ENCODE data around the gene METRN.
"Not testable (repeated sequence)": the region's sequence is repeated elsewhere in the genome, so short reads cannot be mapped to it uniquely, and the experiment has no call there.

Gene METRN

DNA sequence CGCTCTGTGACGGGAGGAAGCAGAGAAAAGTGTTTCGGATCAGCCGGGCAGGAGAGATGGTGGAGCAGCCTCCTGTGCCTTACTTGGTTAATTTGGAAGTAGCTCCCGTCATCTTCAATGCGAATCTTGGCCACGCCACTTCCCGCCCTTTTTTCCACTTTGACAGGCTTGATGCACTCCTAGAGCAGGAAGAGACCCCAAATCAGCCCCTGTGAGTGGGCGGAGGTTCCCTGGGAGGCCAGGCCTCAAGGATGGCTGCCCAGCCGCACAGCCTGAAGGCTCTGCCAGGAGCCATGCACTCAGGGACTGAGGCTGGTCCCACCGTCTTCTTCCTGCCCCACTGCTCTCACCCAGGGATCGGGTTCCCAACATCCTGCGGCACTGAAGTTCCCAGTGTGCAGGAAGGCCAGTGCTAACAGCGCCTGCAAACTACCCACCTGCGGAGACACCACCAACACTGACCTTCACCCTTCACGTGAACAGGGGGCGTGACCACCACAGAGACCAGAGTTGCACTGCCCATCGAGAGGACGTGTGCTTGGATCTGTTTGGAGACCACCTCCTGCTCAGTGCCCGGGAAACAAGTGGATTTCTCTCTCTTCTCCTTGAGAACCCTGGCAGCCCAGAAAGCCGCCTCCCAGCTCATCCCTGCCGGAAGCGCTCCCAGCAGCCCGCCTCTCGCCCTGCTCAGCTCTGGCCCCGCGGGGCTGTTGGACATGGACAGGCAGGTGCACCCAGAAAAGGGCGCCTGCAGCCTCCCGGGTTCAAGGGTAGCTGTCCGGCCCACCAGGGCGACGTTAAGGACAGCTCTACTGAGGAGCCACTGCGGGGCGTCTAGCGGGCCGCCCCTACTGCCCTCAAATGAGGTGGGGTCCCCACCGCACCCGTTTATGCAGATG is 24.9 kb downstream of the METRN start:
- DNase-seq, result no peak

DNA sequence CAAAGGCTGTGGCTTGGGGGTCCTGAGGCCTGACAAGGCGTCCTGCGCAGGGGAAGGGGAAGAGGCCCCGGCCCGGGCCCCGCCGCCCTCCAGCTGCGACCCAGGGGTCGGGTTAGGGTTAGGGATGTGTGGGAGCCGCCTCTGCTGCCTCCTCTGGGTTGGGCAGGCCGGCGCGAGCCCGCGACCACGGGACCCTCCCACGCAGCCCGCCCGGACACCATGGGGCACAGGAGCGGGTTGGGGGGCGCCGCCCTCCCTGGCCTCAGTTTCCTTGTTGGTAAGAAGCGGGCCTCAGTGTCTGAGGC is 25.5 kb downstream of the METRN start:
- no peak for DNase-seq

DNA sequence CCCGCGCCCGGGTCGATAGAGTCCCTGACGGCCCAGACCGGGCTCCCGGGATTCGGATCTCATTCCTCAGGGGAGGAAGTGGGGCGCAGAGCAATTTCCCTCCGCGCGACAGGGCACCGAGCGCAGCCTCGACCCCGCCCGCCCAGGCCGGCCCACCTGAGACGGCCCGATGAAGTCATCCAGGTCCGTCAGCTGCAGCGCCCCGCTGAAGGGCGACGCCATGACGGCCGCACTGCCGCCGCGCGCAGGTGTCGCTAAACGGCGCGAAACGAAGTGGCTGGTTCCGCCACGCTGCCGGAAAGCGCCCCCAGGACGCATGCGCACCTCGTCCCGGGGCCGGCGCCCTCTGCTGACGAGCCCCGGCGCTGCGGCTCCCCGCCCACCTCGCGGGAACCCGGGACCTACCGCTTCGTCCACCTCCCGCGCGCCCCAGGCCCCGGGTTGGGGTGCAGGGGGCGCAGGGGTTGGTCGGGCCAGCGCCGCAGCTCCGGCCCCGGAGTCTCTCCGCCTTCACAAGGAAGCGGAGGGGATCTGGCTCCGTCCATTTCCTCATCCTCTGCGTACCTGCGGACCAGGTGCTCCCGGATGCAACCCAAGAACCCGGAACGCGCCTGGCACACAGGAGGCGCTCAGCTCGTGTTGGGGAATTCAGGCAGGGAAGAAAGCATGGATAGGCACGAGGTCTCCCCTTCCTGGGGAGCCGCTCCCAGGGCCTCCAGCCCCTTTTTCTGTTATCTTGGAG is 26.0 kb downstream of the METRN start, which contains the start of gene CIAO3:
CIAO3 (minus strand) TSS at position 234 of the 742 bp plus-strand sequence; CDS start at position 222, 12 bp downstream.
- peak; percentile 97 for DNase-seq

DNA sequence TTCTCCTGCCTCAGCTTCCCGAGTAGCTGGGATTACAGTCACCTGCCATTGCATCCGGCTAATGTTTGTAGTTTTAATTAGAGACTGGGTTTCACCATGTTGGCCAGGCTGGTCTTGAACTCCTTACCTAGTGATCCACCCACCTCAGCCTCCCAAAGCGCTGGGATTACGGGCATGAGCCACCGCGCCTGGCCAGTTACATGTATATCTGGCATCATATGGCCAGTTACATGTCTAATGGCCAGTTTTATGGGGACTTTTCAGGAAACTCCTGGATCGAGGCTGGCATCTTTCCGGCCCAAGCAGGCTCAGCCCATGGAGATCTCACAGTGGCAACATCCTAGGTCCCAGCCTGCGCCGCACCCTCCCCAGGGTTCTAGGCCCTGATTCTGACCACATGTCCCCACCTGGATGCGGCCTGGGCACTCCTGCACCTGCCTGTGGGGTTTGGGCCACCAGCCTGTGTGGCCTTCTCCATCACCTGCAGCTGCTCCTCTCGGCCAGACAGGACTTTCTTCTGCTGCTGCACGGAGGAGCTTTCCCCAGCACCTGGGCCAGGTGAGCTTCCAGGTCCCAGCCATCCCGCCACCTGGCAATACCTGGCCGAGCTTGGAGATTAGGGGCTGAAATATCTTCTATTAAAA is 27.2 kb downstream of the METRN start:
- DNase-seq, result no peak

DNA sequence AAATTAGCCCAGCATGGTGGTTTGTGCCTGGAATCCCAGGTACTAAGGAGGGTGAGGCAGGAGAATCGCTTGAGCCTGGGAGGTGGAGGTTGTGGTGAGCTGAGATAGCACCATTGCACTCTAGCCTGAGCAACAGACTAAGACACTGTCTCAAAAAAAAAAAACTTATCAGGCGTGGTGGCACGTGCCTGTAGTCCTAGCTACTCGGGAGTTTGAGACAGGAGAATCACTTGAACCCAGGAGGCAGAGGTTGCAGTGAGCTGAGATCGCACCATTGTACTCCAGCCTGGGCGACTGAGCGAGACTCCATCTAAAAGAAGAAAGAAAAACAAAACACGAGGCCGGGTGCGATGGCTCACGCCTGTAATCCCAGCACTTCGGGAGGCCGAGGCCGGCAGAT is 28.0 kb downstream of the METRN start:
- not testable (repeated sequence) for DNase-seq

DNA sequence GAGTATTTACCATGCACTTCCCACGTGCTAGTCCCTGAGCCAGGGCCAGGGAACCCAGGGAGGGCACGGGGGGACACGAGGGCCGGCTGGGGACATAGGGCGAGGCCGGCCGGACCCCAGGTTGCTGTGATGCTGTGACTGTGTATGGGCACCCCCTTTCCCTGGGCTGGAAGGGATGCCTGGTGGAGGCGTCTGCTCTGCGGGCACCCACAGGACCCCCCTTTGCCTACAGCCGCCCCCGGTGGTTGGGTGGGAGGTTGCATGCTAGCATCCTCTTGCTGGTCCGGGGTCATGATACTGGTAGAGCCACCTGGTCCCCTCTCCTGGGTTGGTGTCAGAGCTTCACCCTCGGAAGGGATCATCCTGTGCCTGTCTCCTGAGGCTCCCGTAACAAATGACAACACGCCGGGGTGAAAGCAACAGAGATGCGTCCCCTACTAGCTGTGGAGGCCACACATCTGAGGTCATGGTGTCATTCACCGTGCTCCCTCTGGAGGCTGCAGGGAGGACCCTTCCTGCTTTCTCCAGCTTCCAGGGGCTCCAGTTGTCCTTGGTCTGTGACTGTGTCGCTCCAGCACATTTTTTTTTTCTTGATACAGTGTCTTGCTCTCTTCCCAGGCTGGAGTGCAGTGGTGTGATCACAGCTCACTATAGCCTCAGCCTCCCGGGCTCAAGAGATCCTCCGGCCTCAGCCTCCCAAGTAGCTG is 29.0 kb downstream of the METRN start:
- no peak for DNase-seq

DNA sequence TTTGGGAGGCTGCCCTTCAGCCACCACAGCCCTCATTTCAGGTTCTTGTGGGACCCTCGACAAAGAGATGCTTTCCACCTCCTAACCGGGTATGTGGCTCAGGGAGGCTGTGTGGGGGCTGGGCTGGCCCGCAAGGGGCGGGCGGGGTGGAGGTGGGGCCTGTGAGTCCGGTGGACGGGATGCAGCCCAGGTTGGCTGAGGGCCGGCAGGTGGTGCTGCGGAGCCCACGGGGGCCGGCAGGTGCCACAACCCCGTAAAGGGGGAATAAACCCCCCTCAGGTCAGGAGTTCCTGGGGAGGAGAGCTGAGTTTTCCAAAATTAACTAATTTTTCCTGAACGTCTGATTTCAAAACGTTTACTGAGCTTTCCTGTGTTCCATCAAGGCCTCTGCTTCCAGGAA is 30.8 kb downstream of the METRN start:
- no peak for DNase-seq

DNA sequence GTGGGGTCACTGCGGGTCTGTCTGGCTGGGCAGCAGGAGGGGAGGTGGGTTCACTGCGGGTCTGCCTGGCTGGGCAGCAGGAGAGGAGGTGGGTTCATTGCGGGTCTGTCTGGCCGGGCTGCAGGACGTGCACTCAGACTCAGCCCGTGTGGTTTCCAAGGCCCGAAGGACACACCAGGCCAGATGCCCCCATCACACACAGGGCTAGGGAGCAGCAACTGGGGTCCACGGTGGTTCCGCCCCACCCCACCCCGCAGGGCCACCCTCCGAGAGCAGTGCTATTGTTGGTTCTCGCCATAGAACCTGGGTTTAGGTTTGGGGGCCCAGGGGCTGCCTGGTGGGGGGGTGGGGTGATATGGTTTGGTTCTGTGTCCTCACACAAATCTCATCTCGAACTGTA is 31.7 kb downstream of the METRN start:
- DNase-seq, result no peak

DNA sequence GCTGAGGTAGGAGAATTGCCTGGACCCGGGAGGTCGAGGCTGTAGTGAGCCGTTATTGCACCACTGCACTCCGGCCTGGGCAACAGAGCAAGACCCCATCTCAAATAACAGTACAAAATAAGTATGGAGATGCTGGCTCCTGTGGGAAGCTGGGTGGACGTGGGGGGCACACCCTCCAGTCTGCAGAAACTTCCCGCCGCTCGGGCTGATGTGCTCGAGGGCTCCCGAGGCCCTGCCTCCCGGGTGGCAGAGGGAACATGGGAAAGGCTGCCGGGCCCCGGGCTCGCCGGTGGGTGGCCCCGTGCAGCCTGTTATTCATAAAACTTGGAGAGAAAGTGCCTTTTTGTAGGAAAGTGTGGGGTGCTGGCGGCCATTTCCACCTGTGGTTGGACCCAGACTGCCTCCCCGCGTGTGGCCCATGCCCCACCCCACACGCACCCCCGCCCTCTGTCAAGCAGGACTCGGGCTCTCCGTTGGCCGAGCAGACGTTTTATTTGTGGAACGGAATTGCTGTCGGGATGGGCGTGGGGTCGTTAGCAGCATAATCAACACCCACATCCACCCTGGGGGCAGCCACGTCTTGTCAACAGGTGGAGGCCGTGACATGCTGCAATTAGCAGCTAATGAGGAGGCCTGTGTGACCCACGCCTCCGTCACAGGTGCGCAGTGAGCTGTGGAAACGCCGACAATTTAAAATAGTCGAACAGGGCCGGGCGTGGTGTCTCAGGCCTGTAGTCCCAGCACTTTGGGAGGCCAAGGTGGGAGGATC is 33.2 kb downstream of the METRN start:
- no peak for DNase-seq

DNA sequence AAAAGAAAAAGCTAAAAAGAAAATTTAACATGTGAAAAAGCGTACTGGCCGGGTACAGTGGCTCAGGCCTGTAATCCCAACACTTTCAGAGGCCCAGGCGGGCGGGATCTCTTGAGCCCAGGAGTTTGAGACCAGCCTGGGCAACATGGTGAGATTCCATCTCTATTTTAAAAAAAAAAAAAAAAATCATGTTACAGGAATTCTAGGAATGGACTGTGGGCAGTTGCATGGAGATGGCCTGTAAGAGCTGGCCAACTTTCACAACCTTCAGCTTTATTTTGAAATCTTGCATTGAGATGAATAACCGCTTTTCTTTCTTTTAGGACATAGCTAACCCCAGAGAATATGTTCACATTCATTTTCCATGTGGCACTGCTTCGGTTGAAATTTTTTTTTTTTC is 34.1 kb downstream of the METRN start:
- no peak for DNase-seq

DNA sequence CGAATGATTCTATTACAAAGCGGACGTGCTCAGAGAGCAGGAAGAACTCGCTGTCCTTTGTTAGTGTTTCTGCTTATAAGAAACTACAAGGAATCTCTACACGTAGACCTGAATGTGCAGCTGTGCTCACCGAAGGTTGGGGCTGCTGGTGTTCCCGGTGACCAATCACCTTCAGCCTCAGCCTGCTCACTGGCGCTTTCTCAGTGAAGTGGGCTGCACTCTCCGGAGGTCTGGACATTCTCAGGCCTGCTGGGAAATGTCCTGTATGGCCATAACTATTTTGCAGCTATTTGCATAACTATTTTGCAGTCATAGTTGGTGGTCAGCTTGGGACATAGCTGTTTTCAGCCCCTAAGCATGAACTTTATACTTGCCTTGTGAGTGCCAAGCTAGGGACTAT is 35.6 kb downstream of the METRN start:
- no peak for DNase-seq

DNA sequence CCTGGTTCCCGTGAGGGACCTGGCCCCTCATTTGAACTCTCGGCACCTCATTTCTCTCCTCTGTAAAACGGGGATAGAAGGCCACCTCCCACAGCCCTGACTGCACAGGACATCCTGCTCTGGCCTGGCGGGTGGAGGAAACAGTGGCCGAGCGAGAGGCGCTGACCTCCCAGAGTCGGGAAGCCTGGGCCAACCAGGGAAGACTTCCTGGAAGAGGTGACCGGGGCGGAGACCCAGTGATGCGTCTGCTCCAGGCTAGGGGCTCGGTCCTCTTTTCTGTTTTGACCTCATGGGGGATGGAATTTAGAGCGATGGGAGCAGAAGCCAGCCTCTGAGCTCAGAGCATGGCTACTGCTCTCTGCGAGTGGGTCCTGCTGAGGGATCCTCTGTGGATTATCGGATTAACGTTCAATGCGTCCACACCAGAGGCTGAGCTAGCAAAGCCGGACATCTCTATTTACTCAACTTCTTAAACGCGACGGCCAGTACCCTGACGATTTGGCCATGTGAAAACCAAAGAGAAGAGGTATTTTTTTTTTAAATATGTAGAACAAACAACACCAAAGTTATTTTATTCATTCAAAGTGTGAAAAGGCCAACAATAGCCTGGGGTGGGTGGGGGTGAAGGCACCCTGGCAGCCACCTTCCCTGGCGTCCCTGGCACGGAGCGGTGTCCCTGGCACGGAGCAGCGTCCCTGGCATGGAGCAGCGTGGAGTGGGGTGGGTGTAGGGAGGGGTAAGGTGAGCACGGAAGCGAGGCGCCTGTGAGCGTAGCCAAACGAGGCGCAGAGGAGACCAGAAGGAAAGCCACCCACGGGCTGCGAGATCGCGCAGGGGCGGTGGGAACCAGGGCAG is 36.5 kb downstream of the METRN start:
- DNase-seq, result no peak

DNA sequence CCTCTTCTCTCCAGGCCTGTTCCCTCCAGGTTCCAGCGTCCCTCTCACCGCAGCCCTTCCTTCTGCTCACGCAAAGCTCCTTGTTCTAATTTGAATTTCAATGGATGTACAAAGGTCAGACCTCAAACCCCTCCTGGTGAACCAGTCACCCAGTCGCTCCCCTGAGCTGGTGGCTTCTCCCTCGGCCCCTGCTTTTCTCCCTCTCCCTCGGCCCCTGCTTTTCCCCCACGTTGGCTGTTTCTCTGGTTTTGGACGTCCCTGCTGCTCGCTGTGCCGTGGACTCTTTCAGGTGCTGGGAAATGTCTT is 37.0 kb downstream of the METRN start:
- no peak for DNase-seq

DNA sequence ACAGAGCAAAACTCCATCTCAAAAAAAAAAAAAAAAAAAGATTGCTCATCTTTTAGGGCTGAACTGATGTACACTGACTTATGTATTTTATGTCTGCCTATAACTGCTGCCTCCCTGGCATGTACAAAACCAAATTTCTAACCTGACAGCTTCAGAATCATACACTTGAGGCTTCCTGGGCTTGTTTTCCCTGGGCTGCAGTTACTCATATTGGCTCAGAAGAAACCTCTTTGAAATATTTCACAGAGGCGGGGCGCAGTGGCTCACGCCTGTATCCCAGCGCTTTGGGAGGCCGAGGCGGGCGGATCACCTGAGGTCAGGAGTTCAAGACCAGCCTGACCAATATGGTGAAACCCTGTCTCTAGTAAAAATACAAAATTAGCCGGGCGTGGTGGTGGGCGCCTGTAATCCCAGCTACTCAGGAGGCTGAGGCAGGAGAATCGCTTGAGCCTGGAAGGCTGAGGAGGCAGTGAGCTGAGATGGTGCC is 39.2 kb downstream of the METRN start:
- DNase-seq, result not testable (repeated sequence)

DNA sequence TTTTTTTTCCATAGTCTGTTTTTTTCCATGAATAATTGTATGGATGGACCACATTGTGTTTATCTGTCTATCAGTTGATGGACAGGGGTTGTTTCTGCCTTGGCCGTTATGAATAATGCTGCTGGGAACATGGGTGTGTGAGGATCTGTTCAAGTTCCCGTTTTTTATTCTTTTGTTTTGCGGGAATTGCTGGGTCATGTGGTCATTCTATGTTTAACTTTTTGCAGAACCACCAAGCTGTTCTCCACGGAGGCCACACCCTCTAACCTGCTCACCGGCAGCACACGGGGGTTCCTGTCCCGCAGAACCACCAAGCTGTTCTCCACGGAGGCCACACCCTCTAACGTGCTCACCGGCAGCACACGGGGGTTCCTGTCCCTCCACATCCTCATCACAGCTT is 39.7 kb downstream of the METRN start:
- DNase-seq, result no peak

DNA sequence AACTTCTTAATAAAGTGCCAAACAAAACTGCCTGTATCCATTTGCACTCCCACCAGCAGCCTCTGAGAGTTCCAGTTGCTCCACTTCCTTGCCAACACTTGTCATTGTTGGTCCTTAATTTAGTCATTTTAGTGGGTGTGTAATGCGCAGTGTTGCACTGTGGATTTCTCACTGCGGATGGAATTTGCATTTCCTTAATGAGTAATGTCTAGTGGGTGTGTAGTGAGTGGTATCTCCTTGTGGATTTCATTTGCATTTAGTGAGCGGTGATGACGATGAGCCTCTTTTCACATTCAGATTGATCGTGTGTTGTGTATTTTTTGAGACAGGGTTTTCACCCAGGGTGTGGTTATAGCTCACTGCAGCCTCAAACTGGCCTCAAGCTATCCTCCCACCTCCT is 41.5 kb downstream of the METRN start:
- no peak for DNase-seq

DNA sequence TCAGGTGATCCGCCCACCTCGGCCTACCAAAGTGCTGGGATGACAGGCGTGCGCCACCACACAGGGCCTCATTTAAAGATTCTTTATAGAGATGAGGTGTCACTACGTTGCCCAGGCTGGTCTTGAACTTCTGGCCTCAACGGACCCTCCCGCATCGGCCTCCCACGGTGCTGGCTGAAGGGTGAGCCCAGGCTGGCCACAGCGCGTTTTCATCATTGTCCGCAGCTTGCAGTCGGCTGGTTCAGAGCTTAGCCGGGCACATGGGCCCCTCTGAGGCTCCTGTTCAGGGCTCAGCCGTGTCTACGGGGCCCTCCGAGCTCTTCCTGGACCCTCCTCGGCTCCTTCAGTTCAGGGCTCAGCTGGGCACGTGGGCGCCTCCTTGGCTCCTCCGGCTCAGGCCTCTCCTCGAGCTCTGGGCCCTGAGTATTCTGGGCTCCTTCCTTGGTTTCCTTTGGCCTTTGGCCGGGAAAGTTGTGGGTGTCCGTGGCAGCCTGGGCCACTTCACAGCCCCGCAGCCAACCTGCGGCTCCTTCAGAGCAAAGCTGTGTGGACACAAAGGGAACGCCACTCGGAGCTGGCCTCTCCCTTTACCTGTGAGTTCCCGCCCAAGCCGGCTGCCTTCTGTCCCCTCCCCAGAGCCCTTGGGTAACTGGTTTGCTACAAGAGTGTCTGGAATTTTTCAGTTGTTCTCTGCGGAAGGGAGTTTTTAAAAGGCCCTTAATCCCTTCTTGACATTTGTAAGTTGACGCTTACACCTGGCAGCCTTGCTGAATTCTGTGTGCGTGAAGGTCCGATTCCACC is 44.4 kb downstream of the METRN start:
- no peak for DNase-seq

DNA sequence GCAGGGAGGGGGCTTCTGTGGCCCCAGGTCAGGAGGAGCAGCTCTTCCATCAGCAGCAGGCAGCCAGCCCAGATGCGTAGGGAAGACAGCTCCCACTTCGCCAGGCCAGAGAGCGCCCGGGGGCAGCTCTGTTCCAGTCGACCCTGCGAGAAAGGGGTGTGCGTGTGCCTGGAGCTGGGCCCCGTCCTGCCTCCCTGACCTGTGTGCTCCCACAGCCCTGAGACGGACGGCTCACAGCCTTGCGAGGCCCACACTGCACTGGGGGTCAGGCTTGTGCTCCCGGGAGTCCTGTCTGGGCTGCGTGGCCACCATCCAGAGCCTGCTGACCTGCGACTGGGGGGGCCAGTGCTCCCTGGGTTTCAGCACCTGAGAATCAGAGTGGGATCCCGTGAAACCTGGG is 45.1 kb downstream of the METRN start:
- no peak for DNase-seq

DNA sequence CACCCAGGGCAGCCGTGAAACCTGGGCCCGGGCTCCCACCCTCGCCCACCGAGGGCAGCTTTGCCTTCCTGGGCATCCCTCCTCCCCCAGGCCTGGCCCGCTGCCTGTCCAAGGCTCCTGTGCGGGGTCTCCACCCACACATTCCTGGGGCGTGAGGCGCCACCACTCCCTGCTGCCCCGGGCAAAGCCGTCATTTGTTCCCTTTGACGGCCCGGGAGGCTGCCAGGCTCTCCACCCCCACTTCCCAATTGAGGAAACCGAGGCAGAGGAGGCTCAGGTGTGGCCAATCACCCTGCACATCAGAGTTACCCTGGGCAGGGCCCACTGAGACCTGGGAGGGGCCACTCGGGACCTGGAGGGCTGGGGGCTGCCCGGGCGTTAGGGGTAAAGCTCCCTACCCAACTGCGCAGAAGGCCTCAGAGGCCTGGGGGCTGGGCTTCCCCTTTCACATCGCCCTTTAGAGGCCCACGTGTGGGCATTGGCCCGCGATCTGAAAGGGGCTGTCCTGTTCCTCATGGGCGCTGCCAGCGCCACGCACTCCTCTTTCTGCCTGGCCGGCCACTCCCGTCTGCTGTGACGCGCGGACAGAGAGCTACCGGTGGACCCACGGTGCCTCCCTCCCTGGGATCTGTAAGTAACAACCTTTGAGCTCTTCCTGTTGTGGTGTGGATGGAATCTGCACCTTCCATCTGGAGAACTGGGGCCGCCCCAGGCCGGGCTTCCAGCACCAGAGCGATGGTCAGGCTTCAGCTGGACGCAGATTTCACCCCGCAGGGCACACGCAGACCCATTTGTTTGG is 45.8 kb downstream of the METRN start, which contains the start of gene MSLN:
MSLN (plus strand) TSS at position 190 of the 799 bp plus-strand sequence. CDS start 1,947 bp downstream, outside the sequence.
- DNase-seq, result no peak

Measured in activated effector memory CD4-positive, alpha-beta T cell treated with anti-CD3 and anti-CD28 coated beads, Interleukin-2, amount 50 U/mL, for 16 hours (primary cell).